Right atrium auricular region (tissue), 2 donors: ENCODE measurements around the gene GLB1L2. TPM values are rescaled to one million over a fixed set of nuclear protein-coding genes. Genes with fewer than 3 reads are reported as not detected.

Experiments used
- DNase-seq: peaks from one replicate; pipeline ENCODE4 v3.0.0-alpha.2; 2019; ENCODE audit warnings: low spot score
- H3K27ac ChIP-seq, 2 donors: fragments of 200-600 bp; sonication (generic); 1 replicate in 1 of 2; 2 replicates in 1 of 2; pipeline ENCODE4 v1.5.1; 2016 to 2019
- H3K27me3 ChIP-seq, 2 donors: fragments of 200-600 bp; sonication (generic); one replicate each; pipeline versions ENCODE4 v1.5.1 to v1.6.0; 2017 to 2019
- H3K36me3 ChIP-seq: fragments of 200-600 bp; sonication (generic); one replicate; pipeline ENCODE4 v1.5.1; 2016
- H3K4me1 ChIP-seq, 2 donors: fragments of 200-600 bp; sonication (generic); one replicate each; pipeline versions ENCODE4 v1.5.1 to v1.6.0; 2017 to 2019
- H3K4me3 ChIP-seq, 2 donors: fragments of 200-600 bp; sonication (generic); 1 replicate in 1 of 2; 2 replicates in 1 of 2; pipeline ENCODE4 v1.5.1; 2017 to 2019; ENCODE audit warnings: mild to moderate bottlenecking in 1 of 2, moderate library complexity in 1 of 2
- H3K9me3 ChIP-seq, 2 donors: fragments of 200-600 bp; sonication (generic); one replicate each; pipeline ENCODE4 v1.5.1; 2019
- CTCF ChIP-seq, 2 donors: fragments of 200-600 bp; sonication (generic); IDR thresholded peaks; one replicate each; pipeline ENCODE4 v1.5.1; 2019; ENCODE audit warnings: antibody characterized with exemption in 2 of 2
- total RNA-seq, 2 donors: library from RNA; depleted of rRNA; stranded (reverse); fragments of >200 nt; gene quantifications; one replicate each; pipeline ENCODE4 v1.1.0, GENCODE V29; 2016

Gene GLB1L2
- total RNA-seq, 2 donors from 2014 or later, result 0.22 to 2.4 TPM

- Histone ChIP-seq H3K27ac (no peak overlapping the region), H3K4me1 (no peaks in the 10 kb centered on the region), H3K27me3 (no peaks in the 10 kb centered on the region), H3K9me3 (no peaks in the 10 kb centered on the region), H3K4me3 (no peak overlapping the region), H3K36me3 (no peaks in the 10 kb centered on the region)
- TF ChIP-seq CTCF (IDR thresholded peaks at IDR 0.05), result no peak
- DNase-seq, result peak; percentile 26
These were observed 43.3 kb upstream of the GLB1L2 start for GRCh38 chr11:134288486-134288885.

- no peak for TF ChIP-seq CTCF (IDR thresholded peaks at IDR 0.05)
- H3K36me3 ChIP-seq, result no peaks in the 10 kb centered on the region
- no peak overlapping the region for H3K4me3 ChIP-seq
- H3K4me1 ChIP-seq, result no peaks in the 10 kb centered on the region
- no peaks in the 10 kb centered on the region for H3K9me3 ChIP-seq
- no peak overlapping the region for H3K27ac ChIP-seq
- DNase-seq, result no peak
- no peaks in the 10 kb centered on the region for H3K27me3 ChIP-seq
These were observed 42.6 kb upstream of the GLB1L2 start for GRCh38 chr11:134289167-134289566.

GRCh38 chr11:134289789-134290188, 42.0 kb upstream of the GLB1L2 start:
- H3K27me3 ChIP-seq, result no peaks in the 10 kb centered on the region
- H3K27ac ChIP-seq, result no peak overlapping the region
- peak; percentile 57 for DNase-seq
- no peaks in the 10 kb centered on the region for H3K4me1 ChIP-seq
- H3K4me3 ChIP-seq, result no peak overlapping the region
- TF ChIP-seq CTCF (IDR thresholded peaks at IDR 0.05), result no peak
- H3K36me3 ChIP-seq, result no peaks in the 10 kb centered on the region
- H3K9me3 ChIP-seq, result no peaks in the 10 kb centered on the region

- H3K27me3 ChIP-seq, result no peaks in the 10 kb centered on the region
- no peak for TF ChIP-seq CTCF (IDR thresholded peaks at IDR 0.05)
These were observed 41.1 kb upstream of the GLB1L2 start for GRCh38 chr11:134290646-134291045.

GRCh38 chr11:134291196-134291595, 40.6 kb upstream of the GLB1L2 start:
- Histone ChIP-seq H3K27ac (no peak overlapping the region), H3K9me3 (no peaks in the 10 kb centered on the region), H3K27me3 (no peaks in the 10 kb centered on the region), H3K36me3 (no peaks in the 10 kb centered on the region), H3K4me1 (no peaks in the 10 kb centered on the region), H3K4me3 (no peak overlapping the region)
- no peak for DNase-seq
- TF ChIP-seq CTCF (IDR thresholded peaks at IDR 0.05), result no peak

More at GRCh38 chr11:134290646-134291045, 41.1 kb upstream of the GLB1L2 start:
- no peaks in the 10 kb centered on the region for H3K9me3 ChIP-seq
- H3K36me3 ChIP-seq, result no peaks in the 10 kb centered on the region
- peak; percentile 47 for DNase-seq
- H3K4me1 ChIP-seq, result no peaks in the 10 kb centered on the region
- H3K4me3 ChIP-seq, result no peak overlapping the region
- H3K27ac ChIP-seq, result no peak overlapping the region

GRCh38 chr11:134292661-134293060, 39.1 kb upstream of the GLB1L2 start:
- H3K4me3 ChIP-seq, result no peak overlapping the region
- DNase-seq, result peak; percentile 32
- no peaks in the 10 kb centered on the region for H3K4me1 ChIP-seq
- H3K27me3 ChIP-seq, result no peaks in the 10 kb centered on the region
- H3K9me3 ChIP-seq, result no peaks in the 10 kb centered on the region
- no peak overlapping the region for H3K27ac ChIP-seq
- no peak for TF ChIP-seq CTCF (IDR thresholded peaks at IDR 0.05)
- H3K36me3 ChIP-seq, result no peaks in the 10 kb centered on the region
